HEK293 (cell line): ENCODE measurements around the gene NECAB3.

Source experiments
- CTCF ChIA-PET: fragments of 350-600 bp; formaldehyde crosslinking; extraction: SDS; loops from one replicate; lab custom pipeline; 2021; ENCODE audit warnings: antibody characterized with exemption; lab: Yijun Ruan, JAX
- POLR2A ChIA-PET: fragments of 300-600 bp; formaldehyde crosslinking; extraction: SDS; loops from one replicate; lab custom pipeline; 2020; ENCODE audit warnings: antibody characterized with exemption, inconsistent platforms; lab: Yijun Ruan, JAX
- H3K27ac ChIP-seq: fragments of 200-500 bp; sonication (Bioruptor generic); 2 replicates; pipeline ENCODE4 v1.5.1; 2014; ENCODE audit warnings: low read depth, low read length, control low read depth, inconsistent platforms; ENCODE audit errors: extremely low read depth
- H3K36me3 ChIP-seq, 2 experiments: fragments of 200-500 bp in 1 of 2; sonication (Bioruptor generic) in 1 of 2; 1 replicate in 1 of 2; 2 replicates in 1 of 2; pipeline ENCODE4 v1.5.1; 2014 to 2017; ENCODE audit warnings: inconsistent platforms in 2 of 2, low read length in 2 of 2; ENCODE audit not compliant: control insufficient read depth in 2 of 2, insufficient read depth in 1 of 2
- H3K4me1 ChIP-seq: fragments of 200-500 bp; sonication (Bioruptor generic); 2 replicates; pipeline ENCODE4 v1.5.1; 2014; ENCODE audit warnings: mild to moderate bottlenecking, low read length, inconsistent platforms; ENCODE audit not compliant: control insufficient read depth, insufficient read depth
- H3K4me3 ChIP-seq: 2 replicates; pipeline ENCODE4 v1.5.1; 2011; ENCODE audit warnings: low read depth, mild to moderate bottlenecking, control low read depth, low read length, moderate library complexity
- H3K9me3 ChIP-seq: fragments of 200-500 bp; sonication (Bioruptor generic); 2 replicates; pipeline ENCODE4 v1.5.1; 2014; ENCODE audit warnings: low read depth, low read length, inconsistent platforms; ENCODE audit not compliant: control insufficient read depth, insufficient read depth
- EGR2 ChIP-seq: fragments of 450-650 bp; formaldehyde crosslinking; IDR thresholded peaks from 2 replicates; pipeline ENCODE4 v1.5.1; 2016; ENCODE audit warnings: low read depth, missing biosample characterization, missing genetic modification characterization
- GLIS1 ChIP-seq: fragments of 450-650 bp; formaldehyde crosslinking; IDR thresholded peaks from 2 replicates; pipeline ENCODE4 v1.5.1; 2016; ENCODE audit warnings: missing biosample characterization, missing genetic modification characterization
- OVOL3 ChIP-seq: fragments of 450-650 bp; formaldehyde crosslinking; IDR thresholded peaks from 2 replicates; pipeline ENCODE4 v1.5.1; 2016; ENCODE audit warnings: missing biosample characterization, missing genetic modification characterization
- SP2 ChIP-seq: fragments of 450-650 bp; formaldehyde crosslinking; IDR thresholded peaks from 2 replicates; pipeline ENCODE4 v1.5.1; 2016; ENCODE audit warnings: missing biosample characterization, missing genetic modification characterization
- ZFP69B ChIP-seq: fragments of 450-650 bp; formaldehyde crosslinking; IDR thresholded peaks from 2 replicates; pipeline ENCODE4 v1.5.1; 2016; ENCODE audit warnings: missing biosample characterization, missing genetic modification characterization
- ZIC2 ChIP-seq: fragments of 450-650 bp; formaldehyde crosslinking; IDR thresholded peaks from 2 replicates; pipeline ENCODE4 v1.5.1; 2016; ENCODE audit warnings: missing biosample characterization, missing genetic modification characterization
- ZNF121 ChIP-seq: fragments of 450-650 bp; formaldehyde crosslinking; IDR thresholded peaks from 2 replicates; pipeline ENCODE4 v1.5.1; 2016; ENCODE audit warnings: missing biosample characterization, missing genetic modification characterization
- ZNF133 ChIP-seq: fragments of 450-650 bp; formaldehyde crosslinking; IDR thresholded peaks from 2 replicates; pipeline ENCODE4 v1.5.1; 2016; ENCODE audit warnings: missing biosample characterization, missing genetic modification characterization
- ZNF146 ChIP-seq: fragments of 450-650 bp; formaldehyde crosslinking; IDR thresholded peaks from 2 replicates; pipeline ENCODE4 v1.5.1; 2016; ENCODE audit warnings: missing biosample characterization, missing genetic modification characterization
- ZNF148 ChIP-seq: fragments of 450-650 bp; formaldehyde crosslinking; IDR thresholded peaks from 2 replicates; pipeline ENCODE4 v1.5.0; 2017; ENCODE audit warnings: missing biosample characterization, missing genetic modification characterization, borderline replicate concordance
- ZNF174 ChIP-seq: fragments of 450-650 bp; formaldehyde crosslinking; IDR thresholded peaks from 2 replicates; pipeline ENCODE4 v1.5.0; 2017; ENCODE audit warnings: missing biosample characterization, mild to moderate bottlenecking, missing genetic modification characterization
- ZNF26 ChIP-seq: fragments of 450-650 bp; formaldehyde crosslinking; IDR thresholded peaks from 2 replicates; pipeline ENCODE4 v1.5.1; 2016; ENCODE audit warnings: missing biosample characterization, missing genetic modification characterization
- ZNF311 ChIP-seq: fragments of 450-650 bp; formaldehyde crosslinking; IDR thresholded peaks from 2 replicates; pipeline ENCODE4 v1.5.1; 2017; ENCODE audit warnings: missing biosample characterization, missing genetic modification characterization, borderline replicate concordance
- ZNF354C ChIP-seq: fragments of 450-650 bp; formaldehyde crosslinking; IDR thresholded peaks from 2 replicates; pipeline ENCODE4 v1.5.1; 2016; ENCODE audit warnings: missing biosample characterization, missing genetic modification characterization, low read depth, borderline replicate concordance
- ZNF416 ChIP-seq: fragments of 450-650 bp; formaldehyde crosslinking; IDR thresholded peaks from 2 replicates; pipeline ENCODE4 v1.5.1; 2016; ENCODE audit warnings: missing biosample characterization, missing genetic modification characterization
- ZNF48 ChIP-seq: fragments of 450-650 bp; formaldehyde crosslinking; IDR thresholded peaks from 2 replicates; pipeline ENCODE4 v1.5.1; 2016; ENCODE audit warnings: missing biosample characterization, missing genetic modification characterization
- ZNF518A ChIP-seq: fragments of 450-650 bp; formaldehyde crosslinking; conservative IDR thresholded peaks from 2 replicates; pipeline ENCODE4 v1.5.1; 2016; ENCODE audit warnings: low read depth, missing biosample characterization, missing genetic modification characterization
- ZNF530 ChIP-seq: fragments of 450-650 bp; formaldehyde crosslinking; IDR thresholded peaks from 2 replicates; pipeline ENCODE4 v1.5.1; 2016; ENCODE audit warnings: low read depth, missing biosample characterization, missing genetic modification characterization
- ZNF580 ChIP-seq: fragments of 450-650 bp; formaldehyde crosslinking; IDR thresholded peaks from 2 replicates; pipeline ENCODE4 v1.5.1; 2016; ENCODE audit warnings: missing biosample characterization, missing genetic modification characterization
- ZNF610 ChIP-seq: fragments of 450-650 bp; formaldehyde crosslinking; IDR thresholded peaks from 2 replicates; pipeline ENCODE4 v1.5.1; 2016; ENCODE audit warnings: missing biosample characterization, missing genetic modification characterization, borderline replicate concordance
- ZNF664 ChIP-seq: fragments of 450-650 bp; formaldehyde crosslinking; IDR thresholded peaks from 2 replicates; pipeline ENCODE4 v1.5.1; 2016; ENCODE audit warnings: missing biosample characterization, missing genetic modification characterization
- ZNF670 ChIP-seq: fragments of 450-650 bp; formaldehyde crosslinking; IDR thresholded peaks from 2 replicates; pipeline ENCODE4 v1.5.1; 2016; ENCODE audit warnings: missing biosample characterization, missing genetic modification characterization, low read depth
- ZNF76 ChIP-seq: fragments of 450-650 bp; formaldehyde crosslinking; IDR thresholded peaks from 2 replicates; pipeline ENCODE4; 2016; ENCODE audit warnings: low read depth, missing biosample characterization, missing genetic modification characterization, borderline replicate concordance
- ZSCAN30 ChIP-seq: fragments of 450-650 bp; IDR thresholded peaks from 2 replicates; pipeline ENCODE4 v1.5.1; 2018; ENCODE audit warnings: missing biosample characterization, mild to moderate bottlenecking, missing genetic modification characterization, moderate library complexity

Gene NECAB3

GRCh38 chr20:33629533-33629932, 44.7 kb downstream of the NECAB3 start:
- peaks cover 11 to 75% of the 10 kb centered on the region in 2 experiments; a peak in 2 of 3 replicates for H3K36me3 ChIP-seq
- H3K27ac ChIP-seq = no peak overlapping the region
- CTCF ChIA-PET = no interaction called here
- POLR2A ChIA-PET = no interaction called here
- H3K4me1 ChIP-seq = no peaks in the 10 kb centered on the region
- H3K9me3 ChIP-seq = no peaks in the 10 kb centered on the region
- no peak overlapping the region for H3K4me3 ChIP-seq
- TF ChIP-seq ZNF133 (no peak), ZNF530 (tag by site-specific recombination) (no peak), ZNF416 (tag by site-specific recombination) (no peak), ZNF354C (no peak), ZNF26 (tag by site-specific recombination) (no peak), ZNF174 (tag by site-specific recombination) (no peak), ZNF148 (tag by site-specific recombination) (no peak)

- ChIA-PET POLR2A (no interaction called here), CTCF (no interaction called here)
- Histone ChIP-seq H3K9me3 (no peaks in the 10 kb centered on the region), H3K36me3 (peaks cover 9 to 85% of the 10 kb centered on the region in 2 experiments; a peak in 2 of 3 replicates), H3K4me3 (no peak overlapping the region), H3K27ac (no peak overlapping the region), H3K4me1 (no peaks in the 10 kb centered on the region)
- TF ChIP-seq ZNF670 (tag by site-specific recombination) = no peak
- no peak for TF ChIP-seq OVOL3 (tag by site-specific recombination)
- no peak for TF ChIP-seq ZSCAN30 (tag by site-specific recombination)
- no peak for TF ChIP-seq ZNF146
Measured at GRCh38 chr20:33627577-33628216, 46.5 kb downstream of the NECAB3 start.

GRCh38 chr20:33626190-33626589, 48.0 kb downstream of the NECAB3 start:
- CTCF ChIA-PET = no interaction called here
- H3K36me3 ChIP-seq = peaks cover 8 to 78% of the 10 kb centered on the region in 2 experiments; a peak in 2 of 3 replicates
- H3K4me3 ChIP-seq = no peak overlapping the region
- no peaks in the 10 kb centered on the region for H3K4me1 ChIP-seq
- POLR2A ChIA-PET = no interaction called here
- no peak overlapping the region for H3K27ac ChIP-seq
- no peaks in the 10 kb centered on the region for H3K9me3 ChIP-seq
- TF ChIP-seq ZNF518A (tag by site-specific recombination) (no peak), EGR2 (tag by site-specific recombination) (no peak), ZFP69B (tag by site-specific recombination) (no peak), ZNF610 (no peak), GLIS1 (tag by site-specific recombination) (no peak), ZNF311 (no peak), ZIC2 (no peak), ZNF664 (tag by site-specific recombination) (no peak), SP2 (tag by site-specific recombination) (no peak), ZNF48 (tag by site-specific recombination) (no peak), ZNF76 (tag by site-specific recombination) (no peak), ZNF121 (tag by site-specific recombination) (no peak), ZNF580 (tag by site-specific recombination) (no peak)
